ENCODE results near the gene UBA5. TPM values are rescaled to one million over a fixed set of nuclear protein-coding genes. Genes with fewer than 3 reads are reported as not detected.

Gene UBA5
- total and polyA plus RNA-seq, 9 of the 15 experiments (the other 6 are each of a cell fraction or from before 2014, with no cell fraction given) = 8.1 to 71.1 (median 29.4) TPM

DNA sequence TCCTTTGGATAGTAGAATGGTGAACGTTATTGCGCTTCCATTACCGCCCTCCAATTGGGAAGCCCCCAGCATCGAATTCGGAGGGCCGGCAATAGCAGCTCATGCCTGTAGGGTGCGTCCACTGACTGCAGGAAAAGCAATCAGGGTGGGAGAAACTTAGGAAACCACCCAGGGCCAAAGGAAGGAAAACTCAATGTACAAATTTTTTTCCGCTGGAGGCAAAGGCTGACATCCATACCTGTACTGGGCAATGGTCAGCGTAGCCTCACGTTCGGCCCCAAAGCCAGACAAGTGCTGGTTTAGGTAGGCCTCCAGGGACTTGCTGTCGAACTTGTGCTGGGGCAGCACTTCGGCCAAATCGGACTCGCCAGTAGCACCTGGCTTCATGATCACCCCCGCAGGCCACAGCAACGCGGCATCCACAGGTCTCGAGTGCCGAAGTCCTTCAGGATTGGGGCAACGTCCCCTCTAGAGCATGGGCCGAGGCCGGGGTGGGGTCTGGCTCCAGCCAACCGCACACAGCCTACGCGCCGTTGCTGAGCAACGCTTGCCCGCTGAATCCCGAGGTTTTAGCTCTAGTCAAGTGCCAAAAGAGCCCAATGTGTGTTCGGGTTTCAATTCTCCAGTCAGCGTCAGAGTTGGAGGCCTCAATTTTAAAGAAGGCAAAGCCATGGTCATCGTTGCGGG lies 621 bp upstream of the UBA5 start, which contains the start of gene ACAD11:
TSS of gene ACAD11 (minus strand) at position 445 of the 687 bp plus-strand sequence. CDS start at position 387, 58 bp downstream.
- H3K79me2 ChIP-seq (ENCODE audit: control insufficient read depth, insufficient read depth, low read length) = peaks cover 52% of the 10 kb centered on the region
- TF ChIP-seq KAT7 (CRISPR knock-in tag; IDR thresholded peaks at IDR 0.05; ENCODE audit: borderline replicate concordance) = 0 out of 2 replicates have a peak, but pooled peaks have one; percentile 49
- TF ChIP-seq ZC3H8 (IDR thresholded peaks at IDR 0.05) = no peak
- TF ChIP-seq TFAP4 (CRISPR knock-in tag; IDR thresholded peaks at IDR 0.05; ENCODE audit: borderline replicate concordance) = 0 out of 2 replicates have a peak, but pooled peaks have one; percentile 10
- TF ChIP-seq, protein P1, sequence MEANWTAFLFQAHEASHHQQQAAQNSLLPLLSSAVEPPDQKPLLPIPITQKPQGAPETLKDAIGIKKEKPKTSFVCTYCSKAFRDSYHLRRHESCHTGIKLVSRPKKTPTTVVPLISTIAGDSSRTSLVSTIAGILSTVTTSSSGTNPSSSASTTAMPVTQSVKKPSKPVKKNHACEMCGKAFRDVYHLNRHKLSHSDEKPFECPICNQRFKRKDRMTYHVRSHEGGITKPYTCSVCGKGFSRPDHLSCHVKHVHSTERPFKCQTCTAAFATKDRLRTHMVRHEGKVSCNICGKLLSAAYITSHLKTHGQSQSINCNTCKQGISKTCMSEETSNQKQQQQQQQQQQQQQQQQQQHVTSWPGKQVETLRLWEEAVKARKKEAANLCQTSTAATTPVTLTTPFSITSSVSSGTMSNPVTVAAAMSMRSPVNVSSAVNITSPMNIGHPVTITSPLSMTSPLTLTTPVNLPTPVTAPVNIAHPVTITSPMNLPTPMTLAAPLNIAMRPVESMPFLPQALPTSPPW (CRISPR knock-in tag; IDR thresholded peaks at IDR 0.05) = peak; percentile 22
- TF ChIP-seq, protein P2, sequence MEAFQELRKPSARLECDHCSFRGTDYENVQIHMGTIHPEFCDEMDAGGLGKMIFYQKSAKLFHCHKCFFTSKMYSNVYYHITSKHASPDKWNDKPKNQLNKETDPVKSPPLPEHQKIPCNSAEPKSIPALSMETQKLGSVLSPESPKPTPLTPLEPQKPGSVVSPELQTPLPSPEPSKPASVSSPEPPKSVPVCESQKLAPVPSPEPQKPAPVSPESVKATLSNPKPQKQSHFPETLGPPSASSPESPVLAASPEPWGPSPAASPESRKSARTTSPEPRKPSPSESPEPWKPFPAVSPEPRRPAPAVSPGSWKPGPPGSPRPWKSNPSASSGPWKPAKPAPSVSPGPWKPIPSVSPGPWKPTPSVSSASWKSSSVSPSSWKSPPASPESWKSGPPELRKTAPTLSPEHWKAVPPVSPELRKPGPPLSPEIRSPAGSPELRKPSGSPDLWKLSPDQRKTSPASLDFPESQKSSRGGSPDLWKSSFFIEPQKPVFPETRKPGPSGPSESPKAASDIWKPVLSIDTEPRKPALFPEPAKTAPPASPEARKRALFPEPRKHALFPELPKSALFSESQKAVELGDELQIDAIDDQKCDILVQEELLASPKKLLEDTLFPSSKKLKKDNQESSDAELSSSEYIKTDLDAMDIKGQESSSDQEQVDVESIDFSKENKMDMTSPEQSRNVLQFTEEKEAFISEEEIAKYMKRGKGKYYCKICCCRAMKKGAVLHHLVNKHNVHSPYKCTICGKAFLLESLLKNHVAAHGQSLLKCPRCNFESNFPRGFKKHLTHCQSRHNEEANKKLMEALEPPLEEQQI (IDR thresholded peaks at IDR 0.05) = peak; percentile 3; the same call in 1 of the 2 replicates
- no peak for TF ChIP-seq ZNF707 (CRISPR knock-in tag; conservative IDR thresholded peaks at IDR 0.05)
- TF ChIP-seq, protein P3, sequence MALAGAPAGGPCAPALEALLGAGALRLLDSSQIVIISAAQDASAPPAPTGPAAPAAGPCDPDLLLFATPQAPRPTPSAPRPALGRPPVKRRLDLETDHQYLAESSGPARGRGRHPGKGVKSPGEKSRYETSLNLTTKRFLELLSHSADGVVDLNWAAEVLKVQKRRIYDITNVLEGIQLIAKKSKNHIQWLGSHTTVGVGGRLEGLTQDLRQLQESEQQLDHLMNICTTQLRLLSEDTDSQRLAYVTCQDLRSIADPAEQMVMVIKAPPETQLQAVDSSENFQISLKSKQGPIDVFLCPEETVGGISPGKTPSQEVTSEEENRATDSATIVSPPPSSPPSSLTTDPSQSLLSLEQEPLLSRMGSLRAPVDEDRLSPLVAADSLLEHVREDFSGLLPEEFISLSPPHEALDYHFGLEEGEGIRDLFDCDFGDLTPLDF (CRISPR knock-in tag; IDR thresholded peaks at IDR 0.05) = 0 out of 2 replicates have a peak, but pooled peaks have one; percentile 23
- peak in 1 of 2 experiments; percentile 15 for TF ChIP-seq E2F6 (IDR thresholded peaks at IDR 0.05; ENCODE audit: borderline replicate concordance in 1 of 2, extremely low read depth in 1 of 2, insufficient read depth in 1 of 2, insufficient read length in 1 of 2, low read depth in 1 of 2, low read length in 1 of 2, poor library complexity in 1 of 2, severe bottlenecking in 1 of 2)

More for the DNA sequence above, 621 bp upstream of the UBA5 start, which contains the start of gene ACAD11:
- Histone ChIP-seq H4K20me1 (replicated peaks; ENCODE audit: control insufficient read depth, insufficient read depth, low read length) (no peaks in the 10 kb centered on the region), H3K9me3 (replicated peaks; ENCODE audit: control insufficient read depth, insufficient read depth, low read depth, low read length) (no peaks in the 10 kb centered on the region), H2AFZ (ENCODE audit: low read depth, low read length) (peak within 1 kb of the TSS; percentile 99), H3K27ac (ENCODE audit: extremely low read depth, low read depth, low read length) (peak within 1 kb of the TSS; percentile 91), H3K9me1 (ENCODE audit: control insufficient read depth, insufficient read depth, low read length) (no peaks in the 10 kb centered on the region), H3K4me2 (ENCODE audit: insufficient read depth, low read length) (peak within 1 kb of the TSS; percentile 93), H3K4me1 (replicated peaks in 1 of 2; ENCODE audit: control insufficient read depth in 2 of 2, insufficient read depth in 2 of 2, low read length in 2 of 2) (peaks cover 0 to 9% of the 10 kb centered on the region in 2 experiments; a peak in 4 of 5 replicates), H3K27me3 (ENCODE audit: control insufficient read depth in 2 of 2, insufficient read depth in 2 of 2, low read length in 2 of 2) (no peaks in the 10 kb centered on the region), H3K36me3 (ENCODE audit: control insufficient read depth, insufficient read depth, low read length) (peaks cover 3% of the 10 kb centered on the region; the same call in 2 of the 3 replicates), H3K4me3 (peak within 1 kb of the TSS; percentile 91), H3K9ac (ENCODE audit: insufficient read depth in 1 of 2, low read depth in 2 of 2, low read length in 2 of 2) (peak within 1 kb of the TSS; percentile 90 to 98)
- DNase-seq (ENCODE audit: extremely low read depth in 1 of 4, low spot score in 3 of 4) (peak; percentile 38 to 63 (median 52)), FAIRE-seq (peak; percentile 83), ATAC-seq (peak; percentile 81)
- POLR2A ChIA-PET = interaction anchor here (0.7 to 1.2 kb wide), 4 partner anchors 14 to 297 kb away, joined by 3 read pairs; no protein-coding TSS in a partner anchor
- in situ Hi-C loops (cut with MboI) = no loop called here
- BruUV-seq (replicated peaks) = TSS peak; percentile 73
- CTCF ChIA-PET (ENCODE audit: low intra/inter-chr PET ratio) = no interaction called here
- 0% methylated on average over 28 of the region's 34 CpGs for WGBS (ENCODE audit: insufficient coverage, low coverage, missing lambda C conversion rate)
- intact Hi-C loops (cut with micrococcal nuclease) = loop anchor here (2.0 to 10.0 kb wide), 3 partner anchors 63 to 723 kb away; partner anchors contain the start of gene NPHP3

All from K562 (cell line).